Daoy (cell line): Measurements from ENCODE around the gene CD177. TPM values are rescaled to one million over a fixed set of nuclear protein-coding genes. Genes with fewer than 3 reads are reported as not detected.
A peak's percentile ranks its signal among the peaks of the same experiment; 100 is the strongest.
"Not testable (repeated sequence)": the region's sequence is repeated elsewhere in the genome, so short reads cannot be mapped to it uniquely, and the experiment has no call there.

Experiments used
- DNase-seq: peaks from one replicate; pipeline ENCODE4 v3.0.0-alpha.2; 2015; ENCODE audit warnings: low read depth
- total RNA-seq: library from RNA; depleted of rRNA; stranded (reverse); fragments of >200 nt; shearing (Covaris generic); gene quantifications from 2 replicates; pipeline ENCODE4 v1.2.3, GENCODE V29; 2014; rRNA removed

Gene CD177, protein sequence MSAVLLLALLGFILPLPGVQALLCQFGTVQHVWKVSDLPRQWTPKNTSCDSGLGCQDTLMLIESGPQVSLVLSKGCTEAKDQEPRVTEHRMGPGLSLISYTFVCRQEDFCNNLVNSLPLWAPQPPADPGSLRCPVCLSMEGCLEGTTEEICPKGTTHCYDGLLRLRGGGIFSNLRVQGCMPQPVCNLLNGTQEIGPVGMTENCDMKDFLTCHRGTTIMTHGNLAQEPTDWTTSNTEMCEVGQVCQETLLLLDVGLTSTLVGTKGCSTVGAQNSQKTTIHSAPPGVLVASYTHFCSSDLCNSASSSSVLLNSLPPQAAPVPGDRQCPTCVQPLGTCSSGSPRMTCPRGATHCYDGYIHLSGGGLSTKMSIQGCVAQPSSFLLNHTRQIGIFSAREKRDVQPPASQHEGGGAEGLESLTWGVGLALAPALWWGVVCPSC
- not detected in 2 replicates for total RNA-seq

GRCh38 chr19:43353606-43354304 is at the start of gene CD177:
Gene CD177, plus strand, starts transcription at chr19:43353686. Its CDS starts 29 bp downstream, at chr19:43353715.
- DNase-seq = no peak

DNA sequence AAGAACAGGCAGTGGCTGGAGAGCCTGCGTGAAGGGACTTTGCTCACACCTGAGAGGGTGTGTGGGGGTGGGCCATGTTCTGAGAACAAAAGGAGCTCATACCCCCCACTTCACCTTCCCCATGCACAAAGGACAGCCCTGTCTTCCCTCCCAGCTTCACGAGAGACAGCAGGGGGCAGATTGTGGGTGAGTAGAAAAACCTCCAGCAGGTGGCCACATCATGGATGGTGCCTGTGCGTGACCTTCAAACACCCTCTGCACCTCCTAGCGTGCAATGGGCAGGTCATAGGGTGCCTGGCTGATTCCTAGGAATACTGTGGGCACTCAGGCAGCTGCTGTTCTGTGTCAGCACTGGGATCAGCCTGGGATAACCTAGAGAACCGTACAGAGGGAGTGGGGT is 47.8 kb upstream of the CD177 start:
- no peak for DNase-seq

DNA sequence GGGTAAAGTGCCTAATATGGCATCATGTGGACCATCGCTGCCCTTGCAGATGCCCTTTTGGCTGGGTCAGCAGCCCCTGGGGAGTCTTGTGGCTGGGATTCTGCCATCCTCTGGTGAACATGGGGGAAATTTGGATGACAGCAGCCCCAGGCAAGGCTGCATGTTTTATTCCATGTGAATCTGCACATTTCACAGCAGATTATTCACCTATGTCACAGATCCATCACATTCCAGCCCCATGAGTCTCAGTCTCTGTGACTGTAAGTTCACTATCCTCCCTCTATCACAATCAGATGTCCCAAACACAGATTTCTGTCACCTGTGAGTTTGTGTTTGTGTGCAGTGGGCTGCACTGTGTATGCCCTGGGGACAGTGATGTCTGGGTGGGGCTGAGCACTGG is 47.4 kb upstream of the CD177 start:
- DNase-seq = no peak

GRCh38 chr19:43308244-43308815 is 45.2 kb upstream of the CD177 start:
- no peak for DNase-seq

DNA sequence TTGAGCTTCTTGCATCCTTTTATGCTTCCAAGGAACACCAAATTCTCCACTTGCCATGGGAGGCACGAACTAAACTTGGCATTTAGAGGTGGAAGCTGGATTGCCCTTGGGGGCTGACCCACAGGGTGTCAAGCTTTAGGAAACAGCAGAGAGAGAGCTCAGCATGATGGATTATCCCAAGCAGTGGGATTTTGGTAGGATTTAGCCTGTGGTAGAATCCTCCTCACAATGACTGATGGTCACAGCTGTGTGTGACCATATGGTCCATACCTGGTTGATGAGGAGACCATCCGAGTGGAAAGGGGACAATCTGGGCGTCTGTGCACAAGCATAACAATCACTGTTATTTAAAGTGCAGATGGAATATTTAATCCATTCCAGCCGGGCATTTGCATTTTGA is 44.0 kb upstream of the CD177 start:
- no peak for DNase-seq

DNA sequence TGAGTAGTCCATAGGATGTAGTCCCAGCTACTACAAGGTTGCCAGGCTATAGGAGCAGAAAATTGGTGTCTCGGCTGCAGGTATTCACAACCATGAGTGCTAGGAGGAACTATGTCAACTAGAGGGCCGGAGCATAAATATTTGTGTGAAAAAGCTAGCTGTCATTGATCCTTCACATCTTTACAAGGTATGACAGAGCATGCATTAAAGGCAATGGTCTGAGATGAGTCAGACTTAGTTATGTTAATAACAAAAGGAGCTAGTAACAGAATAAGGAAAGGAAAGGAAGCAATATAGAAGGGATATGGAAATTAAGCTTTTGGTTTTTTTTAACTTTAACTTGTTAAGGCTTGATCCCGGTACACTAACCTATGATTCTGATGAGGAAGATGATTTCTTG is 43.3 kb upstream of the CD177 start:
- no peak for DNase-seq

DNA sequence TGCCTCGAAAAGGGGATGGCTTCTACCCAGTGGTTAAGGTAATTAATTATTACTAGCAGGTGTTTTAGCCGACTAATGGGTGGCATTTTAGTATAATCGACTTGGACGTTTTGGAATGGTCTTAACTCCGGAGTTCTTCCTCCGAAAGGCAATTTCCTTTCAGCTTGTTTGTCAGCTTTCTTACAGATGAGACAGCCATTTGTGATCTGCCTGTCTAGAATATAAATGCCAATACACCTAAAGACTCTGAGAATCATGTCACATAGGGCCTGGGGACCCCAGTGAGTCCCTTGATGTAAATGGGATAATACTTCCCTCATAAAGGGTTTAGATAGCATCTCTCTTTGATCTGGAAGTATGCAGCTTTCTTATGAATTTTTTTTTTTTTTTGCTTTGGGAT is 42.2 kb upstream of the CD177 start:
- no peak for DNase-seq

DNA sequence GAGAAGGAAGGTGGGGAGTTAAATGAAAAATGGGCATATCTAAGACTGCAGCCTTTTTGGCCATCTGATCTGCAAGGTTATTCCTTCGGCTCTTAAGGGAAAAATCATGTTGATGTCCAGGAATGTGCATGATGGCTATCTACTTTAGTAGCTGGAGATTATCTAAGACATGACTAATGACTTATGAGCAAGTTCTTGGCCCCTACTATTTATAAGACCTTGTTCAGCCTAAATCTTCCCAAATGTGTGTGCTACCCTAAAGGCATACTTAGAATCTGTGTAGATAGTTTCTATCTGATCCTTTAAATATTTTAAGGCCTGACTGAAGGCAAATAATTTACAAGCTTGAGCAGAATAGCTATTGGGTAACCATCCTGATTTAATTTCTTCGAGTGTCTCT is 41.8 kb upstream of the CD177 start:
- no peak for DNase-seq

GRCh38 chr19:43313711-43314495 is 39.6 kb upstream of the CD177 start:
- DNase-seq = no peak

DNA sequence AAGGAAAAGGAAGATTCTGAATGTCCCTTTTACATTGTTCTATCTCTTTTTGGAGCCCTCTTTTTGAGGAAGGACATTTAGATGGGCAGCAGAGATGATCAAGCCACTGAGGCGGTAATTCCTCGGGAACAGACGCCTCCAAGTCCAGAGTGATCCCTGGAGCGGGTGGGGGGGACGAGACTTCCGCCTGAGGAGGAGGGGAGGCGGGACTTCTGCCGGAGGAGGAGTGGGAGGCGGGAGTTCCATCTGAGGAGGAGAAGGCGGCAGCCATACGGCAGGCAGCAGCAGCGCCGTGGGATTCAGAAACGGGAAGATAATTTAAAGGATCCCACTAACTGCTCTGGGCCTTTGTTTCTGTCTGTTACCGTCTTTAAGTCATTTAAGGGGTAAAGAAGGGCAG is 37.6 kb upstream of the CD177 start:
- DNase-seq = no peak

- peak; percentile 81 for DNase-seq
These were observed 36.7 kb upstream of the CD177 start for GRCh38 chr19:43316591-43317319.

DNA sequence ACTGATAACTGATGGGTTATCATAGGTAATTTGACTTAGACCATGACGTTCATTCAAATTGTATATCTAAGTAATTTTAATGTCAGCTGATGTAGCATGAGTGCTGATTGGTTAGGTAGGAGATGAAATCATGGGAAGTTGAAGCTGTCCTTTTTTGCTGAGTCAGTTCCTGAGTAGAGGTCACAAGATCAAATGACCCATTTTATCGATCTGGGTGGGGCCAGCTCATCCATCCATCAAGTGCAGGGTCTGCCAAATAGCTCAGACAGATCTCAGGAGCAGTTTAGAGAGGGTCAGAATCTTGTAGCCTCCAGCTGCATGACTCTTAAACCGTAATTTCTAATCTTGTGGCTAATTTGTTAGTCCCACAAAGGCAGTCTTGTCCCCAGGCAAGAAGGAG is 35.3 kb upstream of the CD177 start:
- no peak for DNase-seq

DNA sequence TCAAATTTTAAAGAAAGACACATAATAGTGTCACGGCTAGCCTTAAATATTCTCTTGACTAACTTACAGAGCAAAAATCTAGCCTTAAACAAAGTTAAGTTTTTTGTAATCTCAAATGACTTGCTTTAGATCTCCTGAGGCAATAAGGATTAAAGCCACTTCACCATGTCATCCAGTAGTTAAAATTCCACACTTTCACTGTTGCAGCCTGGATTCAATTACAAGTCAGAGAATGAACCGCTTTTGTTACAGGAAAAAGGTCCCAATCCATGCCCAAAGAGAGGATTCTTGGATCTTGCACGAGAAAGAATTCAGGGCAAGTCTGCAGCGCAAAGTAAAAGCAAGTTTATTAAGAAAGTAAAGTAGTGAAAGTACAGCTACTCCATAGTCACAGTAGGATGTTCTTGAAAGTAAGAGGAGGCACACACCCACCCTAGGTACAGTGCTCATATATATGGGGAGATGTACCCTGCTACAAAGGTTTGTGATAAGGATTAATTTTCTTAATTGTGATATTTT is 34.6 kb upstream of the CD177 start:
- DNase-seq = no peak

GRCh38 chr19:43320546-43320945 is 32.9 kb upstream of the CD177 start:
- no peak for DNase-seq

DNA sequence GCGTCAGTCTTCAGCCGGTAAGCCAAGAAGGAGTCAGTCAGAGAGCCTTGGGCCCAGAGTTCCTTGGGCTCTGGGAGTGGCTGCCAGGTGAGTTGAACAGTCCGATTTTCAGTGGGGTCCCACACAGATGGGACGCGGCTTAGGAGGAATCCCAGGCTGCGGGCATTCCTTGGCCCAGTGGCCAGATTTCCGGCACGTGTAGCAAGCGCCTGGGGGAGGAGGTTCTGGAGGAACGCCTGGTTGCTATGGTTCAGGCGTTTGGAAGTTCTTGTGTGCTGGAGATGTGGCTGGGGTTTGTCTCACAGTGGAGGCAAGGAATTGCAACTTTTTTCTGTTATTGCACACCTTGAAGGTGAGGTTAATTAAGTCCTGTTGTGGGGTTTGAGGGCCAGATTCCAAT is 26.7 kb upstream of the CD177 start:
- not testable (repeated sequence) for DNase-seq

GRCh38 chr19:43328561-43328960 is 24.9 kb upstream of the CD177 start:
- DNase-seq = not testable (repeated sequence)

DNA sequence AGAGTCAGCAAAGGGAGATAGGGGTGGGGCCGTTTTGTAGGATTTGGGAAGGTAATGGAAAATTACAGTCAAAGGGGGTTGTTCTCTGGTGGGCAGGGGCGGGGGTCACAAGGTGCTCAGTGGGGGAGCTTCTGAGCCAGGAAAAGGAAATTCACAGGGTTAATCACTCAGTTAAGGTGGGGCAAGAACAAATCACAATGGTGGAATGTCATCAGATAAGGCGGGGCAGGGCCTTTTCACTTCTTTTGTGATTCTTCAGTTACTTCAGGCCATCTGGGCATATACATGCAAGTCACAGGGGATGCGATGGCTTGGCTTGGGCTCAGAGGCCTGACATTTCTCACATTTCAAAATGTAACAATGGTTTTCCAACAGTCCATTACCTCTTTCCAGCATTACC is 24.4 kb upstream of the CD177 start:
- not testable (repeated sequence) for DNase-seq

- DNase-seq = no peak
These were observed 23.5 kb upstream of the CD177 start for GRCh38 chr19:43329989-43330388.

DNA sequence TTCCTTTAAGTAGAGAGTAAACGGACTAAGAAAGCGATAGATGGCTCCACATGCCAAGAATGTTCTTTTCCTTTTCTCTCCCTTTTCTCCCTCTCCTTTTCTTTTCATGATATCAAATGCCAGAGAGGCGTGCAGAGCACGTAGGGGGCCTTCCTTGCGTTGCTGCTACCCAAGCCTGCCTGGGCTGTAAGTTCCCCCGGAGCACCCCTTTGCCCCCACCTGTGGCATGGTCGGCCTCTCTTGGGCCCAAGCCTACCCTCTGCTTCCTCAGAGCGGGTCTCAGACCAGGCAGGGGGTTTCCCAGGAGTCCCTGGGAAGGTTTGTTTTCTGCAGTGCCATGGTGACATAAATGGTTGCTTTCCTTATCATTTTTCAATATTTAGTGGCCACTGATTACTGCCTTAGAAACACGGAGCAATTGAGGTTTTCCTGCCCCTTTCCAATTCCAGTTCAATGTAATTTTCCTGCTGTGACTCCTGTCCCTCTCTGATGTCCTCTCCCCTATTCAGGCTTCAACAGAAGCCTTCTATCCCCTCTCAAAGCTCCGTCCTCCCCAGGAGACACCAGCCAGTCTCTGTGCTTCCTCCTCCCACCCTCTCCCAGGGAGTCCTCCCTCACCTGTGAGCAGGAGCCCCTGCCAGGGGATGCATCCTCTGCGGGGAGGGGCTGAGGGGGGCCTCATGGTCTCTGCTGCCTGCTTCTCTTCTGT is 22.6 kb upstream of the CD177 start:
- DNase-seq = no peak

DNA sequence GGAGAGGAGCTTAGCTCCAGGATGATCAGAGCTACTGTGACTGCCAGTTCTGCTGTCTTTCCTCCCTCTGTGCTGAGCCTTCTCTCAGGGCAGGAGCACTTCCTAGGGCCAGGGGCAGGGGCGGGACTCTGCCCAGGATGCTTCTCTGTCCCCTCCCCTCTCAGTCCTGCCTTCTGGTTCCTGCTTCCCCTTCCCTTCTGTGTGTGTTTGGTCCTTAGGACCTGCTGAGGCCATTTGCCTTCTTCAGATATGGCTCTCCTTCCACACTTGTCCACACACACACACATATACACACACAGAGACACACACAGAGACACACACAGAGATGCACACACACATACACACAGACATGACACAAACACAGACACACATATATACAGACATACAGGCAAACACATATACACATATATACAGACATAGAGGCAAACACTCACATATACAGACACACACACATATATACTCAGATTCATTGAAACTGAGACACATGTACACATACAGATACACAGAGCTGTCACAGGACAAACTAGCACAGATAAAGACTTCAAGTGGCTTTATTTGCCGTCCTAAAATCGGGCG is 22.0 kb upstream of the CD177 start:
- no peak for DNase-seq
